HG03045 (cell line): ENCODE results near the gene PCGF3.
"Not testable (repeated sequence)": the region's sequence is repeated elsewhere in the genome, so short reads cannot be mapped to it uniquely, and the experiment has no call there.

Experiments used
- ATAC-seq: cut with Tn5 transposase; IDR thresholded peaks from one replicate; pipeline ENCODE4 v1.9.1; 2021; ENCODE audit warnings: mild to moderate bottlenecking, moderate library complexity; ENCODE audit not compliant: unreplicated experiment

The PCGF3 gene

GRCh38 chr4:780255-780654 lies 74.6 kb downstream of the PCGF3 start:
- not testable (repeated sequence) for ATAC-seq

GRCh38 chr4:780716-781492 lies 75.3 kb downstream of the PCGF3 start:
- ATAC-seq = peak; percentile 8

GRCh38 chr4:781493-782216 lies 76.0 kb downstream of the PCGF3 start:
- peak; percentile 94 for ATAC-seq

GRCh38 chr4:784401-785331 lies 79.0 kb downstream of the PCGF3 start:
- no peak for ATAC-seq

GRCh38 chr4:785332-786073 lies 79.9 kb downstream of the PCGF3 start:
- ATAC-seq = no peak

- no peak for ATAC-seq
These were observed 80.6 kb downstream of the PCGF3 start for GRCh38 chr4:786074-786741.

GRCh38 chr4:786861-787300 lies 81.2 kb downstream of the PCGF3 start:
- ATAC-seq = no peak

- no peak for ATAC-seq
These were observed 81.9 kb downstream of the PCGF3 start for GRCh38 chr4:787561-787981.

GRCh38 chr4:788006-788635 lies 82.5 kb downstream of the PCGF3 start:
- no peak for ATAC-seq

GRCh38 chr4:788636-789297 lies 83.1 kb downstream of the PCGF3 start:
- ATAC-seq = no peak

- no peak for ATAC-seq
These were observed 84.2 kb downstream of the PCGF3 start for GRCh38 chr4:789571-790465.

GRCh38 chr4:790466-790820 lies 84.8 kb downstream of the PCGF3 start:
- ATAC-seq = no peak

- ATAC-seq = no peak
These were observed 85.7 kb downstream of the PCGF3 start for GRCh38 chr4:791252-791897.

GRCh38 chr4:791898-792625 lies 86.4 kb downstream of the PCGF3 start:
- no peak for ATAC-seq

GRCh38 chr4:792626-793092 lies 87.0 kb downstream of the PCGF3 start:
- ATAC-seq = no peak

GRCh38 chr4:793093-793861 lies 87.6 kb downstream of the PCGF3 start:
- no peak for ATAC-seq
